NT2/D1 (cell line): ENCODE measurements around the gene TYMP.

Source experiments
- SUZ12 ChIP-seq: IDR thresholded peaks from 2 replicates; pipeline ENCODE4 v1.6.1; 2011; ENCODE audit not compliant: insufficient read length, insufficient read depth; ENCODE audit errors: extremely low read depth
- YY1 ChIP-seq: IDR thresholded peaks from 2 replicates; pipeline ENCODE4 v1.6.1; 2011; ENCODE audit not compliant: insufficient read length, insufficient read depth
- ZNF274 ChIP-seq: IDR thresholded peaks from 2 replicates; pipeline ENCODE4 v1.6.1; 2011; ENCODE audit warnings: mild to moderate bottlenecking, low read depth, low read length

DNA sequence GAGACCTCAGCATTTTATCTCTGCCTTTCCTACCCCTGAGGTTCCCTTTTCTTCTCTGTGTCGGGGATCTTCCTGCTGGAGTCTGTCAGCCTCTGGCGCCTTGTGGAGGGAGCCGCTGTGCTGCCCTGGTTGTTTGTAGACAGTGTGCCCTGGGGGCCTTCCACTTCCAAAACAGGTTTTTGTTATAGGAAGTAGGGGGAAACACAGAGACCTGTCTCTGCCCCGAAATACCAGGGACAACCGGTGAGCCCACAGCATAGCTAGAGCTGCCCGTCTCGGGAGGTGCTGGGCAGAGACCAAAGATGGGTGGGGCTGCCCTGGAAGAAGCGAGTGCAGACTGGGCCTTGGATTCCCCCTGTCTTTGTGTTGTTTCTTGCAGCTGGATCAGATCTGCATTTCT, 13.7 kb downstream of the TYMP start:
- TF ChIP-seq ZNF274 (no peak), SUZ12 (no peak), YY1 (no peak)
